ENCODE measurements around the gene SLC27A6. TPM values are rescaled to one million over a fixed set of nuclear protein-coding genes. Genes with fewer than 3 reads are reported as not detected.

The SLC27A6 gene
- total and polyA plus RNA-seq, 2 donors = 3.9 to 8.8 TPM

Other genes with a start within 250 kb of the SLC27A6 start
- gene ISOC1, start 129.3 kb downstream of the SLC27A6 start, total RNA-seq = 51.6 TPM
- gene ISOC1, start 129.3 kb downstream of the SLC27A6 start, polyA plus RNA-seq = 25.0 TPM